Heart left ventricle (tissue), 13 donors: ENCODE data around the gene ZNF44.
"Not testable (repeated sequence)": the region's sequence is repeated elsewhere in the genome, so short reads cannot be mapped to it uniquely, and the experiment has no call there.

Experiments used
- CTCF ChIP-seq, 12 donors: fragments of 200-600 bp; sonication (generic) in 4 of 12; IDR thresholded peaks; one replicate each; pipeline versions ENCODE4 v1.5.0 to v1.8.0; 2018 to 2022; ENCODE audit warnings: antibody characterized with exemption in 12 of 12, mild to moderate bottlenecking in 5 of 12
- POLR2A ChIP-seq, 2 donors: fragments of 450-650 bp; IDR thresholded peaks; one replicate each; pipeline ENCODE4 v1.6.1; 2017; ENCODE audit warnings: antibody characterized with exemption in 2 of 2, mild to moderate bottlenecking in 2 of 2, moderate library complexity in 2 of 2
- donor health status: ischemic (EF 13 %, LVEDD 7.1; RV severe dilation, severe dysfunction).
- donor health status: DM: no; HTN: yes; CAD: no.
- donor health status: DM: no; HTN: no; CAD: no.
- donor health status: ischemic (EF 25% LVEDD 6.9; RV normal size, moderate dysfunction).
- donor health status: ischemic (EF 25% LVEDD 5.7; RV mildly dilated, moderate dysfunction).
- donor health status: ischemic (EF 35%, LVEDD 5.7; RV mildly dilated, moderate dysfunction).
- donor health status: nonischemic (EF 11% LVEDD 7.7; RV severe dilation, severe dysfunction).
- donor health status: DM: yes; HTN: yes; CAD: no.
- donor health status: PGD.
- donor health status: ischemic (EF 29% LVEDD 5.4; RV normal size, mild dysfunction).
- donor health status: nonischemic (EF 23%, LVEDD 6.1; RV moderate dilation, normal function).

GRCh38 chr19:12308891-12309290 lies 14.2 kb upstream of the ZNF44 start:
- not testable (repeated sequence) for TF ChIP-seq CTCF, POLR2A (IDR thresholded peaks at IDR 0.05)
